Measurements from ENCODE around the gene DENND2A.

DNA sequence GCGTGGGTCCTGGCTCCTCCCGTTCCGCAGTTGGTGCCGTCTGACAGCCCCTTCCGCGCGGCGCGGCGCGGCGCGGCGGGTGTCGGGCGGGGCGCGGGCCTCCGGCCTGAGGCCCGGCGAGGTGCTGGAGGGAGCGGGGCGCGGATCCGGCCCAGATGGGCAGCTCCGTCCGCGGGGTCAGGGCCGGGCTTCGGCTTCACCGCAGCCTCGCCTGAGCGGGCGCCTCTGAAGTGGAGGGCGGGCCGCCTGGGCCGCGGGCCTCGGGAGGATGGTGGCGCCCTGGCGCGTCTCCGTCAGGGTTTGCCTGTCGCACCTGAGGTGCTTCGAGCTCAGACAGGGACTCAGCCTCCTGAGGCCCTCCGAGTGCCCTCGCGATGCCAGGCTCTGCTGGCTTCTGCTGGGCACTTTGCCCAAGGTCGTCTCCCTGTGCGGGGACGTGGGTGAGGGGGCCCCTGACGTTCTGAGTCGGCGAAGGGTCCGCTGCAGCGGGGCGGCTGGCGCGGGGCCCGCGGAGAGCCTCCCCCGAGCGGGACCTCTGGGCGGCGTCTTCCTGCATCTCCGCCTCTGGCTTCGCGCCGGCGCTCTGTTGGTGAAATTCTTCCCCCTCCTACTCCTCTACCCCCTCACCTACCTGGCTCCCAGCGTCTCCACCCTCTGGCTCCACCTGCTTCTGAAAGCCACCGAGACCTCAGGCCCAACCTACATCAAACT is 32.6 kb upstream of the DENND2A start:
- TF ChIP-seq, protein P1, sequence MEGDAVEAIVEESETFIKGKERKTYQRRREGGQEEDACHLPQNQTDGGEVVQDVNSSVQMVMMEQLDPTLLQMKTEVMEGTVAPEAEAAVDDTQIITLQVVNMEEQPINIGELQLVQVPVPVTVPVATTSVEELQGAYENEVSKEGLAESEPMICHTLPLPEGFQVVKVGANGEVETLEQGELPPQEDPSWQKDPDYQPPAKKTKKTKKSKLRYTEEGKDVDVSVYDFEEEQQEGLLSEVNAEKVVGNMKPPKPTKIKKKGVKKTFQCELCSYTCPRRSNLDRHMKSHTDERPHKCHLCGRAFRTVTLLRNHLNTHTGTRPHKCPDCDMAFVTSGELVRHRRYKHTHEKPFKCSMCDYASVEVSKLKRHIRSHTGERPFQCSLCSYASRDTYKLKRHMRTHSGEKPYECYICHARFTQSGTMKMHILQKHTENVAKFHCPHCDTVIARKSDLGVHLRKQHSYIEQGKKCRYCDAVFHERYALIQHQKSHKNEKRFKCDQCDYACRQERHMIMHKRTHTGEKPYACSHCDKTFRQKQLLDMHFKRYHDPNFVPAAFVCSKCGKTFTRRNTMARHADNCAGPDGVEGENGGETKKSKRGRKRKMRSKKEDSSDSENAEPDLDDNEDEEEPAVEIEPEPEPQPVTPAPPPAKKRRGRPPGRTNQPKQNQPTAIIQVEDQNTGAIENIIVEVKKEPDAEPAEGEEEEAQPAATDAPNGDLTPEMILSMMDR (IDR thresholded peaks at IDR 0.05): peak in 2 of 12 donors; percentile 5 to 8
- no peak for TF ChIP-seq POLR2A (IDR thresholded peaks at IDR 0.05)
